HG03342 (cell line): ENCODE data around the gene CALM1.

Source experiments
- ATAC-seq: cut with Tn5 transposase; IDR thresholded peaks from one replicate; pipeline ENCODE4 v1.9.1; 2021; ENCODE audit warnings: mild to moderate bottlenecking, moderate library complexity; ENCODE audit not compliant: unreplicated experiment

CALM1 gene

DNA sequence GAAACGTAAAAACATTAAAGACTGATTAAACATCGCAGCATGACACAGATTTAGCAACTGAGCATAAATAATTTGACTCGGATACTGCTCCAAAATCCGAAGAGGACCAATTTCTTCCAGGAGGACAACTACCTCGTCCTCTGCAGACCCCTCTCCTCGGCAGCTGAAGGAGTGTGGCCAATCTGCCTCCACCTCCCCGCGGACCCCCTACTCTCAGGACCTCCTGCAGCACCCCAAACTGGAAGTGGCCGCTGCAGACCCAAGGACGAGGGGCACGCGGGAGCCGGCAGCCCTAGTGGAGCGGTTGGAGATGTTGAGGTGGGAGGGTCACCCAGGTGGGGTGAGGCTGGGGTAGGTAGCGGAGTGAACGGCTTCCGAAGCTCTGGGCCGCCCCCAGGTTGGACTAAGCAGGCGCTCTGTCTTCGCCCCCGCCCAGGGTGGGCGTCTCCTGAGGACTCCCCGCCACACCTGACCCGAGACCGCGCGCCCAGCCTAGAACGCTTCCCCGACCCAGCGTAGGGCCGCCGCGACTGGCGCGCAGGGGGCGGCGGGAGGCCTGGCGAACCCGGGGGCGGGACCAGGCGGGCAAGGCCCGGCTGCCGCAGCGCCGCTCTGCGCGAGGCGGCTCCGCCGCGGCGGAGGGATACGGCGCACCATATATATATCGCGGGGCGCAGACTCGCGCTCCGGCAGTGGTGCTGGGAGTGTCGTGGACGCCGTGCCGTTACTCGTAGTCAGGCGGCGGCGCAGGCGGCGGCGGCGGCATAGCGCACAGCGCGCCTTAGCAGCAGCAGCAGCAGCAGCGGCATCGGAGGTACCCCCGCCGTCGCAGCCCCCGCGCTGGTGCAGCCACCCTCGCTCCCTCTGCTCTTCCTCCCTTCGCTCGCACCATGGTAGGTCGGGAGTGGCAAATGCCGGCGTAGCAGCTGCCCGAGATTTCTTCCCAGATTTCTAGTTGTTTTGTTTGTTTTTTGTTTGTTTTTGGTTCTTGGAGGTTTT lies at the start of gene CALM1:
CALM1 (plus strand) TSS at position 689 of the 999 bp plus-strand sequence; CDS start at position 891, 202 bp downstream.
- peak; percentile 61 for ATAC-seq

DNA sequence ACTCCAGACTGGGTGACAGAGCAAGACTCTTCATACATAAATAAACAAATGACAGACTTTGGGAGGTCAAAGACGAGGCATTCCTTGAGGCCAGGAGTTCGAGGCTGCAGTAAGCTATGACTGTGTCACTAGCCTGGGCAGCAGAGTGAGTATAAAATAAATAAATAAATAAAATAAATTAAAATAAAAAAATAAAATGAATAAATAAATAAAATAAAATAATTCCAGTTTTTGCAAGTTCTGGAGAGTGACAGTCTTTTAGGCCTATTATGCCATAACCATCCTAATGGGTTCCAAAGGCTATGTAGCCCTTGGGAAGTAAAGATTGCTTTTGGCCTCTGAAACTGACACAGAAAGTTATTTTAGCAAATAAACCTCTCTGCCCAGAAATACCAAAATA lies 48.6 kb upstream of the CALM1 start:
- no peak for ATAC-seq

DNA sequence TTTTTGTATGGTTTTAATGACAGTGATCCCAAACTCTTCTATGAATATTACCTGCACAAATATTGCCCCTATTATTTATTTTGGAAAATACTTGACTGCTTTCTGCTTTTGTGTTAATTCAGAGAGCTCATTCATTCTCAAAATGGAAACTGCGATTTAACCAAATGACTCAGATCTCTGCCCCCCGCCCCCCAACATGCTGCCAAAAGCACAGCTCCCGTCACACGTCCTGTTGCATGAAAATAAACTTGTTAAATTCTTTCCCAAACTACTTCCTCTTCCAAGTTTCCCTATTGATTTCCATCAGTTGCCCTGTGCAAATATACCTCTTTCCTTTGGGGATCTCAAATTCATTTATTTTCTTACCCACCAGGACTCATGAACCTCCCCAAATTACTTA lies 47.1 kb upstream of the CALM1 start:
- no peak for ATAC-seq

DNA sequence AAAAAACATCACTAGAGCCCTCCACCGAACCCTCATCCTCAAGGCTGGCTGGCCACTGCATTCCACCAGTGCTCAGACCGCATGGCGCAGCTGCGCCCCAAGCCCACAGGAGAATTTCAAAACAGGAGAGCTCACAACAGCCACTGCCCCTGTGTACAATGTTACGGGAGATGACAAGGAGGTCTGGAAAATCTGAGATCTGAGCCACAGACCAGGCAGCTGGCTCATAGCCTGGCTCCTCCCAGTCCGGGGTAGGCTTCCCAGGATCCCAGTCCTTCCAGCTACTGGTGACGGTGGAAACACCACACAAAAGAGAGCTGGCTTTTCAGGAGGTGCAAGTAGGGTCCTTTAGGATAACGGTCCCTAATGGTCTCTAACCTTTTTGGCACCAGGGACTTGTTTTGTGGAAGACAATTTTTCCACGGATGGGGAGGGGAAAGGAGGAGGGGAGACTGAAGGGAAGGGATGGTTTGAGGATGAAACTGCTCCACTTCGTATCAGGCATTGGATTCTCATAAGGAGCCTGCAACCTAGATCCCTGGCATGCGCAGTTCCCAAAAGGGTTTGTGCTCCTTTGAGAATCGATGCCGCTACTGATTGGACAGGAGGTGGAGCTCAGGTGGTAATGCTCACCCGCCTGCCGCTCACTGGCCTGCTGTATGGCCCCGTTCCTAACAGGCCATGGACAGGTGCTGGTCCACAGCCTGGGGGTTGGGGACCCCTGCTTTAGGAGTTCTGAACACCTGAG lies 42.1 kb upstream of the CALM1 start:
- no peak for ATAC-seq

DNA sequence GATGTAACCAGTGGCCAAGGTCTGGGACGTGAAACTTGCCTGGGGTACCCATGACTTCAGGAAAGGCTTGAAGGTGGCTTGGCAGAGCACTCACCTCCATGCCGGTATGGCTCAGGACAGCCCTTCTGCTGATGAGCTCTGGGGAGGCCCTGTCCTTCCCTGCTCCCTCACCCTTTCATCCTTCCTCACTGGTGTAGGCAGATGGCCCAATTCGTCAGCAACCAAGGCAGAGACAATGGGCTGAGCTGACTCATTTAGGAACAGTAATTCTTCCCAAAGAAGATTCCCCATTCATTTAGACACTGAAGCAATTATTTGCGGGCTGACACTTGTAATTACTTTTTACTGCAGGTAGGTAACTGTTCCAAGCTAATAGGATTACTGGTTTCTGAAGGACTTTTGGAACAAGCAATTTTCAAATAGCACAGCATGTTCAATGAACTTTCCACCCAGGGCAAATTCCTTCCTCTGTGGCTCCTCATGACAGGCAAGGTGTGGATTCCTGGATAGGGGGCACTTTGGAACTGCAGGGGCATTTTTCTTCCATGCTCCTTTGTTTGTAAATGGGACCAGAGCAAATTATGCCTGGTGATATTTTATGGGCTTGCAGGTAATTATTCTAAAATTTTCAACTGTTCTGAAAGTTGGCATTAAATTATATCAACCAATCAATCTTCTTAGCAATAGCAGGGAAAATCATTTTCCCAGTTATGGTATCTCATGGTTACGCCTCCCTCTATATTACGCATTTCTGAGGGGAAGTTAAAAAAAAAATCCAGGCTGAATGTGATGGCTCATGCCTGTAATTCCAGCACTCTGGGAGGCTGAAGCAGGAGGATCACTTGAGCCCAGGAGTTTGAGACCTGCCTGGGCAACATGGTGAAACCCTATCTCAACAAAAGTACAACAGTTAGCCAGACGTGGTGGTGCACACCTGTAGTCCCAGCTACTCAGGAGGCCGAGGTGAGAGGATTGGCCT lies 41.0 kb upstream of the CALM1 start:
- ATAC-seq, result no peak

DNA sequence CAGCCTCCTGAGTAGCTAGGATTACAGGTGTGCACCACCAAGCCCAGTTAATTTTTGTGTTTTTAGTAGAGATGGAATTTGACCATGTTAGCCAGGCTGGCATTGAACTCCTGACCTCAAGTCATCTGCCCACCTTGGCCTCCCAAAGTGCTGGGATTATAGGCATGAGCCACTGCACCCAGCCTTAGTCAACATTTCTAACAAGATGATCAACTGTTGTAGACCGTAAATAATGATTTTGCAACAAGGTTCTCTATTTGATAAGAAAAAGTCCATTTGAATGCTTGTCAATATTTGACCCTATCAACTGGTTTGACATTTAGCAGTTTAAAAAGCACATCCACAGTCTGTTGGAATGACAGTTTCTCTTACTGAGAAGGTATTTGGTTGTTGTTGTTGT lies 39.9 kb upstream of the CALM1 start:
- ATAC-seq, result no peak

DNA sequence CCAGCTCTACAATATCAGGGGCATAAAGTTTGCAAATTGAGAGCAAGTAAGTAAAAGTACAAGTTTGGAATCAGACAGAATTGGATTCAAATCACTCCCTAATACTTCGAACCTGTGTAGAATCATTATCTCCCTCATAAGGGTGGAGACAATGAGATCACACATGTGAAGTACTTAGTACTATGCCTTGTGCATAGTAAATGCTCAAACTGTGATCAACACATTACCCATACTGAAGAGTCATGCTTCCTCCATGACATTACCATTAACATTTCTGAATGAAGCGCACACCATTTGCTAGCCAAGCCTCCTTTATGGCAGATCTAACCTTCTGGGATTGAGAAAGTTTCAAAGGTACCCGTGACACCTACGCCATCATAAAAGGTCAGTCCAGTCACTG lies 38.5 kb upstream of the CALM1 start:
- no peak for ATAC-seq

DNA sequence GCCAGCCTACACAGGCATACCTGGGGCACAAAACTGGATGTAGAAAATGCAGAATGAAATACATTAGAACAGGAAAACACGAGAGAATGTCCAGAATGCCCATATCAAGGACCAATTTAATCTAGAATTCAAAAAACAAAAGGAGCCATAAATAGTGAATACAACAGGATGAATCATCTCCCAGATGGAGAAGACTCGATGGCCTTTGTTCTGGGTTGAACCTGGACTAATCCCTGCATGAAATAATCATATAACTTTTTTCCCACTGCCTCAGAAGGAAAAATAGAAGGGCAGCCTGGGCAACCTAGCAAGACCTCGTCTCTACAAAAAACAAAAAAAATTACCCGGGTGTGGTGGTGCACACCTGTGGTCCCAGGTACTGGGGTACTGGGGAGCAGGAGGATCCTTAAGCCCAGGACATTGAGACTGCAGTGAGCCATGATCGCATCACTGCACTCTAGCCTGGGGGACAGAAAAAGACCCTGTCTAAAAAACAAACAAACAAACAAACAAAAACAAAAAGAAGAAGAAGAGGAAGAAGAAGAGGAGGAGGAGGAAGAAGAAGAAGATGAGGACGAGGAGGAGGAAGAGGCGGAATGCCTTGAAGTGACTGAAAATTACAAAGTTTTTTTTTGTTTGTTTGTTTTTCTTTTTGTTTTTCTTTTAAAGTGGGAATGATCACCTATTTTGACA lies 34.8 kb upstream of the CALM1 start:
- no peak for ATAC-seq

DNA sequence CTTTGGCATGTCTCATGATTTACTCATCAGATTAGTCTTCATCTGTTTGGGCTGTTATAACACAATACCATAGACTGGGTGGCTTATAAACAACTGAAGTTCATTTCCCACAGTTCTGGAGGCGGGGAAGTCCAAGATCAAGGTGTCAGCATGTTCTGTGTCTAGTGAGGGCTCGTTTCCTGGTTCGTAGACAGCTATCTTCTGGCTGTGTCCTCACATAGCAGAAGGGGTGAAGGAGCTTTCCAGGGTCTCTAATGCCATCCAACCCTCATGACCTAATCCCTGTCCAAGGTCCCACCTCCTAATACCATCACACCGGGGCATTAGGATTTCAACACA lies 34.3 kb upstream of the CALM1 start:
- ATAC-seq, result no peak

DNA sequence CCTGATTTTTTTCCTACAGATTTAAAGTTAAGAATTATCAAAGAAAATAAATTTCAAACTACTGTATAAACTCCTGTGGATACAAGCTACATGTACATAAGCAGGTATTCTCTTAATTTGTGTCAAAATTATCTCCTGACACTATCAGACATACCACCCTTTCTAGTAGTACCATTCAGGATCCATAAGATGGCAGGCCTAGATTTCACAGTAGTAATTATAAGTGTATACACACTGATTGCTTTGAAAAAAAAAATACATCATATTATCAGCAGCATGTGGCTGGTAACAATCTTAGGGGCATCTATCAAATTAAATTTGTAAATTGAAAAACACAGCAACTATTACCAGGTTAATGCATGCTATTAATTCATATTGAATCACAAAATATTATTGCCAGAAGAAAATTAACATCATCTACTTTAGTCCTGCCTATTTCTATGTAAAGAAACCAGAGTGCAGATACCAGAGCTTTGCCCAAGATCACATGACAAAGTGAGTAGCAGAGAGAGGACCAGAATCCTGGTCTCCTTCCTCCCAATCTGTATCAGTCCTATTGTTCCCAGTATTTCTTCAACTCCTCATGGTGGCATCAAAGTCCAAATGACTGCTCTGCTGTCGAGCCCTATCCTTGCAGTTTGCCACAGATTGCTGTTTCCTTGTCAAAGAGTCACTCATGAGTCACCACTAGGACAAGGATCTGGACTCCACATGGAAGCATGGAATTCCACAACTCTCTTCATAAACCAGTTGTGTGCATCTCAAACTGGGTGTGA lies 27.7 kb upstream of the CALM1 start:
- no peak for ATAC-seq

DNA sequence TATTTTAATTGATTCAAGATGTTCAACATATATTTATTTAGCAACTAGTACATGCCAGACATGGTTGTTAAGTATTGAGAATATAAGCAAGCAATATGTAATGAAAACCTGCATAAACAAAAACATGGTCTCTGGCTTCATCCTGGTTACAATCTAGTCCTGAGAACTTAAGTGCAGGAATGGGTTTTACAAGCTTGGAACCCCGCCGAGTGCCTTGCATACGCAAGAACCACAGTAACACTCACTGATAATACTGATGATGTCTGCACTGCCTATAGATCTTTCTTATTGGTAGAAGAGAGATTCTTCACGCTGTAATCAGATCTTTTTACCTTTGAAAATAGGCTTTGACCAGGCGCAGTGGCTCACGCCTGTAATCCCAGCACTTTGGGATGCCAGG lies 22.9 kb upstream of the CALM1 start:
- ATAC-seq, result no peak

DNA sequence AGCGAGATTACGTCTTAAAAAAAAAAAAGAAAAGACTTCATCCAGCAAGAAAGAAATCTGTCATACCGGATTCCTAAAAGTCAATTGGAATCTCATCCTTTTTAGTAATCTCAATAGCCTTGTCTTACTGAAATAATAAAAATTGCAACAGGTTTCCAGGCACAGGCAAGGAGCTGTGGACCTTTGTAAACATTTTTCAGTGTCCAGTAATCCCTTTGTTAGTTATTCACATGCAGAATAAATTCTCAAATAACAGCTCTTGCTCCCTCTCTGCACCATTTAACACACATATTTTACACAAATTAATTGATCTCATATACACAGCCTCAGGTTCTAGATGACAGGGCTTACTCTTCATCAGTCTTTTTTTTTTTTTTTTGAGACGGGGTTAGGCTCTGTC lies 22.0 kb upstream of the CALM1 start:
- no peak for ATAC-seq

DNA sequence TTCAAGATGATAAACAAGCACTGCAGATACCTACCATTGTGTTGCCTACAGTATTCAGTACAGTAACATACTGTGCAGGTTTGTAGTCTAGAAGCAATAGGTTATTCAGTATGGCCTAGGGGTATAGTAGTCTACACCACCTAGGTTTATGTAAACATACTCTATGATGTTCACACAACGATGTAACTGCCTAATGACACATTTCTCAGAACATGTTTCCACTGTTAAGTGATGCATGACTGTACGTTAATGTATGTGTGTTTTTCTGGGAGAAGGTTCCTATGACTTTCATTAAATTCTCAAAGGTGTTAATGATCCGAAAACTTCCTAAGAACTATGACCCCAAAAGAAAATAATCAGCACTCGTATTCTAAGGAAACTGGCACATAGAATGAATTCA lies 20.9 kb upstream of the CALM1 start:
- no peak for ATAC-seq

DNA sequence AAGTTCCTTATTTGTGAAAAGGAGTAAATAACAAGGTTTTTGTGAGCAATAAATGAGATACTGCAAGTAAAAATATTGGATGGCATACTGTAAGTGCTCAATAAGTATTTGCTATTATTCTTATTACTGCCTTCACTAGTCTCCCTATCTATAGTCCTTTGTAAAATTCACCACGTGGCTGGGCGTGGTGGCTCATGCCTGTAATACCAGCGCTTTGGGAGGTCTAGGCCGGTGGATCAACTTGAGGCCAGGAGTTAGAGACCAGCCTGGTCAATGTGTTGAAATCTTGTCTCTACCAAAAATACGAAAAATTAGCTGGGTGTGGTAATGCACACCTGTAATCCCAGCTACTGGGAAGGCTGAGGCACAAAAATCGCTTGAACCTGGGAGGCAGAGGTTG lies 18.6 kb upstream of the CALM1 start:
- ATAC-seq, result no peak

DNA sequence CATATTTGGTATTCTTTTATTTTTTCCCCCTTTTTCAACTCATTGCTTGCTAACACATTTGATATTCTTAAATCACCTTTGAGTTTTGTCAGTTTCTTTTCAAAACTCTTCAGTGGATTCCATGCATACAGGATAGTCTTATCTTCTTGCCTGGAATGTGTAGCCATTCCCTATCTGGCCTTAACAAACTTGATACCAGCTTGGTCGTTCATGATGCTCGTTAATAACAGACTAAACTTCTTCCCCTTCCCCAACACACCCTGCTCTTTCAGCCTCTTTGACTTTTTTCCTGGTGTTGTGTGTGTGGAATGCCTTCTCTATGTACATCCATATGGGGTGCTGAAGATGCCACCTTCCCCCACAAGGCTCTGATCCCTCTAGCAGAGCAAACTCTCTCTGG lies 17.7 kb upstream of the CALM1 start:
- no peak for ATAC-seq

DNA sequence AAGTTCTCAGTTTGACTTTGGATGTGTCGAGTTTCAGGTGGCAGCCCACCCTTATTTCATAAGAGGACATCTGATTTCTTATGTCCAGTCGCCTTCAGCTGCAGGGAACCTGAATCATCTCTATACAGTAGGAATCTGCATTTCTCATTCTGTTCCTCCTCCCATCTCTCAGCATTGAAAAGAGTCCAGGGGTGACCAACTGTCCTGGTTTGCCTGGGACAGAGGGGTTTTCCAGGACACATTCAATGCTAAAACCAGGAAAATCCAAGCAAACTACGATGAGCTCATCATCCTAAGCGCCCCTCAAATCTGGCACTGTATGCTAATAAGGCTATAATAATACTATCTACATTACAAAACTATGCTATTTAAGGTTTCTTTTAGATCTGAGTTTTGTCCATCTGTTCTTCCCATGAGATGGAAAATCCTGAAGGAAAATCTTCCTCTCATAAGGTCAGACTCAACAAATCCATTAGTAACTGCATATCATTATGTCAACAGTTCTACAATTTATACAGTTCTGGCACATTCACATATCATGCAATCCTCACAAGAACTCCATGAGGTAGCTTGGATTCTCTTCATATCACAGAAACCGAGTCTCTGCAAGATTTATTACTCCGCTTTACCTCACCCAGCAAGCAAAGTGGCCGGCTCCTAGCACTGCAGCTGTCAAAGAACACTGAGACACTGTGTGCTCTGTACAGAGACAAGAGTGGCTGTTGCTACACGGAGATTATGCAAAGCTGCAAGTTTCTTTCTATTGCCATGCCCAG lies 15.6 kb upstream of the CALM1 start:
- ATAC-seq, result no peak

DNA sequence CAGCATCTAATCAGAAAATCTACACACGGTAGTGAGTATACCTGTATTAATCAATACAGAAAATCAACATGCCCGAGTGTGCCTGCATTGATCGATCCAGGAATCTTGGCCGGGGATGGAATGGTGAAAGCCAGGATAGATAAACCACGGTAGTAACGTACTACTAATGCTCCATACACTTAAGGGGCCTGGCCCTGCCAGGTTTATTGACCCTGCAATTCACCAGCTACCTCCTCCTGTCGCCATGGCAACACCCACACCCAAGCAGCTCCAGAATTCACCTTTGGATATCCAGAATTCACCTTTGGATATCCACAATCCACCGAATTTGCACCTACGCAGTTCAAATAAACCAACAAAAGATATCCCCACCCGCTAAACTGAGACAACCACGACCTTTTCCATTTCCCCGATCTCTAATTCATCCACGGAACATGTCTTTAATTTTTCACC lies 14.8 kb upstream of the CALM1 start:
- ATAC-seq, result no peak

DNA sequence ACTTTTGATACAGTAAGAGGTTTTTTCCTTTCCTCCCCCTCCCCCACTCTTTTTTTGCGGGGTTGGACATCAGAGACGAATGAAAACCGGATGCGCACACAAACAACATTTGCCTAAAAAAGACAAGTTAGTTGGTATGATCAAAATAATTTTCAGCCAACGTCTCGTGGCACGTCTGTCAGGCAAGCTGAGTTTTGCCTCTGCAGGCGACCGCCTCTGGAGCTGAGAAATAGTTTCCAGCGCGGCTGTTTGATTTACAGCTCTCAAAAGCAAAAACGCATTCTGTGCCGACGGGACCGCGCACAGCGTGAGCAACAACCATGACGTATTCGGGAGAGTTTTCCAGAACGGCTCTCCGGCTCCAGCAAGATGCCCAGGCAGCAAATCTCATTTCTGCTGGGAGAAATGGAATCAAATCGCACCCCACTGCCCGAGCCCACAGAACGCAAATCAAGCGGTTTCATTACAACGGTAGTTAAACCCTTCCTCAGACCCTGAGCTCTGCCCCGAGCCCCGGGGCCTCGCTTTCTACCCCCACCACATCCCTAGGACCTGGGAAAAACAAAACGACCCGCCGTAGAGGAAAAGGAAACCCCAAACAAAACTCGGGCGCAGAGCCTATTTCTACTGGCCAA lies 14.2 kb upstream of the CALM1 start:
- ATAC-seq, result peak; percentile 18
